ENCODE results near the gene MEIKIN. TPM values are rescaled to one million over a fixed set of nuclear protein-coding genes. Genes with fewer than 3 reads are reported as not detected.

The MEIKIN gene
- total RNA-seq, 1 experiment from 2014 or later: not detected

GRCh38 chr5:131771692-131772091, 173.8 kb downstream of the MEIKIN start:
- no peaks in the 10 kb centered on the region for H3K27me3 Mint-ChIP-seq (ENCODE audit: insufficient read depth, unreplicated experiment)
- H3K4me3 Mint-ChIP-seq (ENCODE audit: unreplicated experiment): no peak overlapping the region
- no TSS peak for BruUV-seq (replicated peaks)
- no peaks in the 10 kb centered on the region for H3K36me3 Mint-ChIP-seq (ENCODE audit: insufficient read depth, unreplicated experiment)
- Histone ChIP-seq H3K27me3 (replicated peaks; ENCODE audit: control insufficient read depth, insufficient read depth, low read length) (no peaks in the 10 kb centered on the region), H3K36me3 (ENCODE audit: control insufficient read depth, insufficient read depth, low read length) (no peaks in the 10 kb centered on the region), H3K9me3 (no peaks in the 10 kb centered on the region), H3K4me1 (no peaks in the 10 kb centered on the region; the same call in 1 of the 2 replicates), H3K4me3 (ENCODE audit: low read depth, low read length) (no peak overlapping the region)
- intact Hi-C loops (cut with micrococcal nuclease; ENCODE audit: unreplicated experiment): no loop called here
- H3K27ac Mint-ChIP-seq (ENCODE audit: unreplicated experiment): no peak overlapping the region
- H3K9me3 Mint-ChIP-seq (ENCODE audit: unreplicated experiment): no peaks in the 10 kb centered on the region
- ChIA-PET CTCF (no interaction called here), POLR2A (no interaction called here)
- no peak for DNase-seq
- TF ChIP-seq CTCF (IDR thresholded peaks at IDR 0.05; ENCODE audit: insufficient read depth in 1 of 2, low read depth in 1 of 2, low read length in 1 of 2, severe bottlenecking in 1 of 2, unreplicated experiment in 1 of 2): no peak
- no peaks in the 10 kb centered on the region for H3K4me1 Mint-ChIP-seq (ENCODE audit: low read depth, unreplicated experiment)

- H3K27me3 Mint-ChIP-seq (ENCODE audit: insufficient read depth, unreplicated experiment): no peaks in the 10 kb centered on the region
- Histone ChIP-seq H3K4me3 (ENCODE audit: low read depth, low read length) (no peak overlapping the region), H3K27me3 (replicated peaks; ENCODE audit: control insufficient read depth, insufficient read depth, low read length) (no peaks in the 10 kb centered on the region), H3K4me1 (no peaks in the 10 kb centered on the region; the same call in 1 of the 2 replicates), H3K36me3 (ENCODE audit: control insufficient read depth, insufficient read depth, low read length) (no peaks in the 10 kb centered on the region), H3K9me3 (no peaks in the 10 kb centered on the region)
- no peak overlapping the region for H3K4me3 Mint-ChIP-seq (ENCODE audit: unreplicated experiment)
- POLR2A ChIA-PET: no interaction called here
- H3K36me3 Mint-ChIP-seq (ENCODE audit: insufficient read depth, unreplicated experiment): peaks cover 9% of the 10 kb centered on the region
- H3K4me1 Mint-ChIP-seq (ENCODE audit: low read depth, unreplicated experiment): no peaks in the 10 kb centered on the region
- no peaks in the 10 kb centered on the region for H3K9me3 Mint-ChIP-seq (ENCODE audit: unreplicated experiment)
- no peak for DNase-seq
- CTCF ChIA-PET: no interaction called here
- BruUV-seq (replicated peaks): no TSS peak
- no peak for TF ChIP-seq CTCF (IDR thresholded peaks at IDR 0.05; ENCODE audit: insufficient read depth in 1 of 2, low read depth in 1 of 2, low read length in 1 of 2, severe bottlenecking in 1 of 2, unreplicated experiment in 1 of 2)
- intact Hi-C loops (cut with micrococcal nuclease; ENCODE audit: unreplicated experiment): no loop called here
- no peak overlapping the region for H3K27ac Mint-ChIP-seq (ENCODE audit: unreplicated experiment)
Measured at GRCh38 chr5:131769961-131770360, 175.5 kb downstream of the MEIKIN start.

GRCh38 chr5:131769336-131769735, 176.1 kb downstream of the MEIKIN start:
- Mint-ChIP-seq H3K4me1 (ENCODE audit: low read depth, unreplicated experiment) (no peaks in the 10 kb centered on the region), H3K27ac (ENCODE audit: unreplicated experiment) (no peak overlapping the region), H3K36me3 (ENCODE audit: insufficient read depth, unreplicated experiment) (peaks cover 12% of the 10 kb centered on the region), H3K4me3 (ENCODE audit: unreplicated experiment) (no peak overlapping the region), H3K9me3 (ENCODE audit: unreplicated experiment) (no peaks in the 10 kb centered on the region), H3K27me3 (ENCODE audit: insufficient read depth, unreplicated experiment) (no peaks in the 10 kb centered on the region)
- ChIA-PET POLR2A (no interaction called here), CTCF (no interaction called here)
- no TSS peak for BruUV-seq (replicated peaks)
- no peaks in the 10 kb centered on the region for H3K27me3 ChIP-seq (replicated peaks; ENCODE audit: control insufficient read depth, insufficient read depth, low read length)
- no peak overlapping the region for H3K4me3 ChIP-seq (ENCODE audit: low read depth, low read length)
- no peaks in the 10 kb centered on the region for H3K9me3 ChIP-seq
- intact Hi-C loops (cut with micrococcal nuclease; ENCODE audit: unreplicated experiment): no loop called here
- no peaks in the 10 kb centered on the region; the same call in 1 of the 2 replicates for H3K4me1 ChIP-seq
- no peaks in the 10 kb centered on the region for H3K36me3 ChIP-seq (ENCODE audit: control insufficient read depth, insufficient read depth, low read length)
- TF ChIP-seq CTCF (IDR thresholded peaks at IDR 0.05; ENCODE audit: insufficient read depth in 1 of 2, low read depth in 1 of 2, low read length in 1 of 2, severe bottlenecking in 1 of 2, unreplicated experiment in 1 of 2): no peak
- DNase-seq: no peak

All from Caco-2 (cell line).